Colonic mucosa (tissue), 4 donors: ENCODE results near the gene CCR4. TPM values are rescaled to one million over a fixed set of nuclear protein-coding genes. Genes with fewer than 3 reads are reported as not detected.
A peak's percentile ranks its signal among the peaks of the same experiment; 100 is the strongest.
"Not testable (repeated sequence)": the region's sequence is repeated elsewhere in the genome, so short reads cannot be mapped to it uniquely, and the experiment has no call there.

ENCODE experiments used
- DNase-seq: peaks from one replicate; pipeline ENCODE4 v3.0.0-alpha.2; 2020
- H3K27ac ChIP-seq: fragments of 200-600 bp; one replicate; pipeline ENCODE4 v1.8.0; 2021
- H3K27me3 ChIP-seq: fragments of 200-600 bp; one replicate; pipeline ENCODE4 v1.8.0; 2021
- H3K36me3 ChIP-seq: fragments of 200-600 bp; one replicate; pipeline ENCODE4 v1.8.0; 2021
- H3K4me1 ChIP-seq: fragments of 200-600 bp; one replicate; pipeline ENCODE4 v1.8.0; 2021; ENCODE audit warnings: mild to moderate bottlenecking
- H3K4me3 ChIP-seq: fragments of 200-600 bp; one replicate; pipeline ENCODE4 v1.8.0; 2021
- H3K9ac ChIP-seq, 2 donors: one replicate each; pipeline ENCODE4 v1.7.0; 2013; ENCODE audit warnings: control low read depth in 2 of 2, low read depth in 2 of 2, low read length in 2 of 2
- H3K9me3 ChIP-seq: fragments of 200-600 bp; one replicate; pipeline ENCODE4 v1.8.0; 2021
- CTCF ChIP-seq: fragments of 200-600 bp; IDR thresholded peaks from one replicate; pipeline ENCODE4 v1.8.0; 2022; ENCODE audit warnings: antibody characterized with exemption, mild to moderate bottlenecking
- intact Hi-C: fragments of 100-400 bp; cut with DNase I; formaldehyde crosslinking; loops from one replicate; pipeline ENCODE4 v1.14.1; 2022
- total RNA-seq, 2 donors: library from RNA; stranded (reverse); fragmentation: NEBNext Ultra II Directional in 1 of 2; extraction: Animal tissue kit (Norgen Biotek cat#: 25700) in 1 of 2; gene quantifications; one replicate each; pipeline ENCODE4 v1.2.1, GENCODE V29; 2021
- donor health status: healthy.
- donor health status: DM: no; HTN: no; CAD: no.
- donor health status: DM: no; HTN: no; CAD: no.

CCR4 gene
- total RNA-seq, 2 donors from 2014 or later: 0.49 to 0.69 TPM

GRCh38 chr3:32969656-32970055 lies 18.2 kb downstream of the CCR4 start:
- no peak overlapping the region for H3K27ac ChIP-seq
- no peaks in the 10 kb centered on the region for H3K27me3 ChIP-seq
- no peaks in the 10 kb centered on the region for H3K9me3 ChIP-seq
- DNase-seq: peak; percentile 31
- no peaks in the 10 kb centered on the region for H3K4me1 ChIP-seq
- no peak overlapping the region for H3K9ac ChIP-seq
- intact Hi-C loops: no loop called here
- no peaks in the 10 kb centered on the region for H3K36me3 ChIP-seq
- no peak for TF ChIP-seq CTCF
- H3K4me3 ChIP-seq: no peak overlapping the region

- DNase-seq, H3K27me3 ChIP-seq, H3K36me3 ChIP-seq, intact Hi-C loops, H3K4me3 ChIP-seq, H3K9me3 ChIP-seq, H3K27ac ChIP-seq, H3K4me1 ChIP-seq, H3K9ac ChIP-seq: not testable (repeated sequence)
These were observed 19.8 kb downstream of the CCR4 start for GRCh38 chr3:32971291-32971690.

- Histone ChIP-seq H3K36me3 (no peaks in the 10 kb centered on the region), H3K9me3 (no peaks in the 10 kb centered on the region), H3K27ac (no peak overlapping the region), H3K4me3 (no peak overlapping the region), H3K9ac (no peak overlapping the region), H3K27me3 (no peaks in the 10 kb centered on the region), H3K4me1 (no peaks in the 10 kb centered on the region)
- intact Hi-C loops: no loop called here
- DNase-seq: no peak
- no peak for TF ChIP-seq CTCF
These were observed 21.2 kb downstream of the CCR4 start for GRCh38 chr3:32972482-32973146.

GRCh38 chr3:32973982-32974381 lies 22.5 kb downstream of the CCR4 start:
- DNase-seq: no peak
- H3K4me1 ChIP-seq: no peaks in the 10 kb centered on the region
- H3K9me3 ChIP-seq: no peaks in the 10 kb centered on the region
- H3K27ac ChIP-seq: no peak overlapping the region
- H3K36me3 ChIP-seq: no peaks in the 10 kb centered on the region
- no peak overlapping the region for H3K4me3 ChIP-seq
- TF ChIP-seq CTCF: no peak
- intact Hi-C loops: no loop called here
- H3K9ac ChIP-seq: no peak overlapping the region
- H3K27me3 ChIP-seq: no peaks in the 10 kb centered on the region

- no peaks in the 10 kb centered on the region for H3K9me3 ChIP-seq
- H3K27ac ChIP-seq: no peak overlapping the region
- no peaks in the 10 kb centered on the region for H3K36me3 ChIP-seq
- H3K27me3 ChIP-seq: no peaks in the 10 kb centered on the region
- no peaks in the 10 kb centered on the region for H3K4me1 ChIP-seq
- H3K4me3 ChIP-seq: no peak overlapping the region
- no peak for DNase-seq
- intact Hi-C loops: no loop called here
- no peak for TF ChIP-seq CTCF
- H3K9ac ChIP-seq: no peak overlapping the region
These were observed 24.6 kb downstream of the CCR4 start for GRCh38 chr3:32975891-32976595.

- intact Hi-C loops: no loop called here
- no peaks in the 10 kb centered on the region for H3K36me3 ChIP-seq
- no peak overlapping the region for H3K27ac ChIP-seq
- H3K4me1 ChIP-seq: no peaks in the 10 kb centered on the region
- DNase-seq: no peak
- H3K4me3 ChIP-seq: no peak overlapping the region
- H3K27me3 ChIP-seq: no peaks in the 10 kb centered on the region
- no peaks in the 10 kb centered on the region for H3K9me3 ChIP-seq
- no peak for TF ChIP-seq CTCF
- no peak overlapping the region for H3K9ac ChIP-seq
These were observed 26.4 kb downstream of the CCR4 start for GRCh38 chr3:32977861-32978260.
